Measurements from ENCODE around the gene TEAD4. TPM values are rescaled to one million over a fixed set of nuclear protein-coding genes. Genes with fewer than 3 reads are reported as not detected.
A peak's percentile ranks its signal among the peaks of the same experiment; 100 is the strongest.
"Not testable (repeated sequence)": the region's sequence is repeated elsewhere in the genome, so short reads cannot be mapped to it uniquely, and the experiment has no call there.

TEAD4 gene
- total and polyA plus RNA-seq, 5 experiments from 2014 or later = not detected

DNA sequence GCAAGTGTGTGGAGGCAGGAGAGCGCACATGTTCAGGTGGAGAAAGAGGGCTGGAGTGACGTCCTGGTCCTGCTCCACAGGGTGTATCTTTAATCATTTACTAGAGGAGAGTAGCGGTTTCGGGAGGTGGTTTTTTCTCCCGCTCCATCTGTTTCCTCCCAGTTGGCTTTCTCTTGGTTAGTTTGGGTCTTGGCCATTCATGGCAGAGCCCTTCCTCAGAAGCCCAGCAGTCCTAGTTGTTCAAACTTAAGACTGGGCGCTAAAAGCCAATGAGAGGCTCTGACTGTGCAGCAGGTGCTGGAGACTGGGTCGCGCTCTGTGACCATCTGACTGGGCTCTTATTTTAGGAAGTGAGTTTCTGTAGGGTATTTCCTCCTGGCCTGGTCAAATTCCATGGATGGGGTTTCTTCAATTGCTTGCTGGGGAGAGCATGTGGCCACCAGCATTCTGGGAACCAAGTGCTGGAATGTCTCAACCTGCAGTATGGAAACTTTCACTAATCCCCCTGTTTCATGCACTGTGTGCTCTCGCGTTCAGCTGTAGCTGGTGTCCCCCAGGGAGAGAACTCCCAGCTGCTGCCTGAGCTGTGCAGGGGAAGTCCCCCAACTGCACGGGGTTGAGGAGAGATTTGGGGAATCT lies 90.5 kb downstream of the TEAD4 start:
- Mint-ChIP-seq H3K4me3 (no peak overlapping the region), H3K27ac (no peak overlapping the region), H3K4me1 (peaks cover 0 to 12% (median 2%) of the 10 kb centered on the region in 4 donors), H3K27me3 (peaks cover 4 to 36% (median 17%) of the 10 kb centered on the region in 5 donors), H3K9me3 (no peaks in the 10 kb centered on the region), H3K36me3 (no peaks in the 10 kb centered on the region)
- POLR2A ChIA-PET = interaction anchor here (0.5 kb wide), 1 partner anchor 165 kb away, joined by 3 read pairs; no protein-coding TSS in a partner anchor
- DNase-seq = no peak
- ATAC-seq = no peak

GRCh38 chr12:3054374-3054773 lies 95.2 kb downstream of the TEAD4 start:
- no peak overlapping the region for H3K27ac Mint-ChIP-seq
- H3K4me3 Mint-ChIP-seq = no peak overlapping the region
- no peak for DNase-seq
- ATAC-seq = no peak
- no peaks in the 10 kb centered on the region for H3K36me3 Mint-ChIP-seq
- POLR2A ChIA-PET = no interaction called here
- peaks cover 0 to 11% (median 2%) of the 10 kb centered on the region in 4 donors for H3K4me1 Mint-ChIP-seq
- no peaks in the 10 kb centered on the region for H3K9me3 Mint-ChIP-seq
- H3K27me3 Mint-ChIP-seq = peaks cover 2 to 42% (median 26%) of the 10 kb centered on the region in 5 donors

DNA sequence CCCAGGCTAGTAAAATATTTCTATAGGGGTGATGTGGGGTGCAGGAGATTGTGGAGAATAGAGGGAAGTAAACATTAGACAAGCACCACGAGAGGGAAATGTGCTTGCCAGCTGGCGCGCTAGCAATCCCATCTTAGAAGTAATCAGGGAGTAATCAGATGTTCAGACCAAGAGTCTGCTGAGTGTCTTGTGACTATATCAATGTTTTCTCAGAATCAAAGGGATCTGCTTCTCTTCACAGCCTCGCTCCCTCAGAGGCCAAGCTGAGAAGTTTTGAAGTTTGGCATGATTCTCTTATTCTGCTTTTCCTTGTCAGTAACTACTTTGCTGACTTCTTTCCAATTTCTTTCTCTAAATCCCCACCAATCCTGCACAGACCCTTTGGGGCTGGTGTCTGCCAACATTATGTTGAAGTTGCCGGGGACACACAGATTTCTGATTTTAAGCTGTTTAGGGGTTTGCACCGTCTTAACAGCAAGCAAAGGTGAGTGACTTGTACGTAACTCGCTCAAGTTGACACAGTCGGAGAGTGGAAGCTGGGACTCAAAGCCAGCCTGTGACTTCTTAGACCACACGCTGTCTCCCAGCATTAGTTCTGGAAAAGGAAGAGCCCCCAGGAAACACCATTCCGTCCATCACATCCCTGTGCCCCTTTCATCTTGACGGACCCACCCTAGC lies 96.0 kb downstream of the TEAD4 start:
- Mint-ChIP-seq H3K9me3 (no peaks in the 10 kb centered on the region), H3K4me1 (peaks cover 0 to 3% (median 0%) of the 10 kb centered on the region in 4 donors), H3K27ac (no peak overlapping the region), H3K36me3 (no peaks in the 10 kb centered on the region), H3K4me3 (no peak overlapping the region), H3K27me3 (peaks cover 4 to 40% (median 23%) of the 10 kb centered on the region in 5 donors)
- POLR2A ChIA-PET = no interaction called here
- no peak for DNase-seq
- no peak for ATAC-seq

GRCh38 chr12:3055704-3056467 lies 96.7 kb downstream of the TEAD4 start:
- peaks cover 7 to 41% (median 27%) of the 10 kb centered on the region in 5 donors for H3K27me3 Mint-ChIP-seq
- H3K27ac Mint-ChIP-seq = peak overlapping the region in 1 of 10 donors; percentile 89
- no peaks in the 10 kb centered on the region for H3K4me1 Mint-ChIP-seq
- no peak for DNase-seq
- no peak for ATAC-seq
- POLR2A ChIA-PET = no interaction called here
- H3K9me3 Mint-ChIP-seq = no peaks in the 10 kb centered on the region
- H3K36me3 Mint-ChIP-seq = no peaks in the 10 kb centered on the region
- no peak overlapping the region for H3K4me3 Mint-ChIP-seq

GRCh38 chr12:3061059-3061458 lies 101.9 kb downstream of the TEAD4 start:
- peaks cover 0 to 3% (median under 1%) of the 10 kb centered on the region in 4 donors for H3K4me1 Mint-ChIP-seq
- POLR2A ChIA-PET = no interaction called here

DNA sequence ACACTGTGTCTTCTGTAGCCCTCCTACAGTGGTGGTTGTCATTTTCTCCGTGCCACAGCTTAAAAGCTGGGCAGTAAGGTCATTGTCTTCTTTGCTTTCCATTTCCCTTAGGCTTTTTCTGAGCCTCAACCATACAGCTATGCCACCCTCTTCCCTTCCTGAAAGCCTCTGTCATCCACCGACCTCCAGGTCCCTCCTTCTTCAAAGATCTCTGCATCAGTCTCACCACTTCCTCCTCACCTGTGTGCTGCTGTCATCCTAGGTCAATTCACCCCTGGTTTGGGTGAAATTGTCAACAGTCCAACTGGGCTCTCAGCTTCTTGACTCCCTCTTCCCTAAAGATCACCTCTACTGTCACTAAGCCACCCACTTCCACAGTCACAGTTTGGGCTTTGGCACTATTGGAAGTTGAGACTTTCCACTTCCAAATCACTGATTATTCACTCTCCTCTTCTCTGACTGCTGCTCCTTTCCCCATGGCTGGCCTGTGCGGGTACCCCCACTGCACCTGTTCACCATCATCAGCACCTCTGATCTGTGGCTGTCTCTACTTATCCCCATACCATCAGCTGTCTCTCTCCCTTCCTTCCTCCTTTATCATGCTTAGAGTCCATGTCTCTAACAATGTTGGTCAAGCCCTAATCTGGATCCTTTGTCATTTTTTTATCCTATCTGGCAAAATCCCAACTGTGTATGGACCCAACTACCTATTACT lies 102.5 kb downstream of the TEAD4 start:
- POLR2A ChIA-PET = no interaction called here
- DNase-seq (no peak), ATAC-seq (no peak)
- Mint-ChIP-seq H3K9me3 (peaks cover 2 to 21% (median 9%) of the 10 kb centered on the region in 9 donors), H3K27ac (peak overlapping the region in 2 of 10 donors; percentile 0 to 14), H3K4me1 (peaks cover 0 to 3% (median under 1%) of the 10 kb centered on the region in 4 donors), H3K4me3 (no peak overlapping the region), H3K27me3 (peaks cover 23 to 48% (median 26%) of the 10 kb centered on the region in 5 donors), H3K36me3 (peaks cover 0 to 9% (median 0%) of the 10 kb centered on the region in 3 donors)

More at GRCh38 chr12:3061059-3061458, 101.9 kb downstream of the TEAD4 start:
- peaks cover 23 to 52% (median 26%) of the 10 kb centered on the region in 5 donors for H3K27me3 Mint-ChIP-seq
- H3K4me3 Mint-ChIP-seq = no peak overlapping the region
- ATAC-seq = no peak
- peaks cover 0 to 9% (median 0%) of the 10 kb centered on the region in 3 donors for H3K36me3 Mint-ChIP-seq
- H3K27ac Mint-ChIP-seq = no peak overlapping the region
- H3K9me3 Mint-ChIP-seq = peaks cover 2 to 21% (median 9%) of the 10 kb centered on the region in 9 donors
- DNase-seq = no peak

GRCh38 chr12:3065300-3065699 lies 106.1 kb downstream of the TEAD4 start:
- DNase-seq = no peak
- no peak for ATAC-seq
- POLR2A ChIA-PET = no interaction called here
- peaks cover 0 to 3% (median under 1%) of the 10 kb centered on the region in 4 donors for H3K4me1 Mint-ChIP-seq
- H3K27ac Mint-ChIP-seq = no peak overlapping the region
- H3K36me3 Mint-ChIP-seq = peaks cover 0 to 9% (median 0%) of the 10 kb centered on the region in 3 donors
- no peak overlapping the region for H3K4me3 Mint-ChIP-seq
- H3K9me3 Mint-ChIP-seq = peaks cover 2 to 21% (median 9%) of the 10 kb centered on the region in 9 donors
- H3K27me3 Mint-ChIP-seq = peaks cover 28 to 56% (median 36%) of the 10 kb centered on the region in 5 donors

GRCh38 chr12:3065846-3066245 lies 106.6 kb downstream of the TEAD4 start:
- DNase-seq, H3K27ac Mint-ChIP-seq, H3K36me3 Mint-ChIP-seq, POLR2A ChIA-PET, ATAC-seq, H3K4me3 Mint-ChIP-seq, H3K4me1 Mint-ChIP-seq: not testable (repeated sequence)
- peaks cover 25 to 50% (median 32%) of the 10 kb centered on the region in 5 donors for H3K27me3 Mint-ChIP-seq
- peaks cover 2 to 21% (median 9%) of the 10 kb centered on the region in 9 donors for H3K9me3 Mint-ChIP-seq

DNA sequence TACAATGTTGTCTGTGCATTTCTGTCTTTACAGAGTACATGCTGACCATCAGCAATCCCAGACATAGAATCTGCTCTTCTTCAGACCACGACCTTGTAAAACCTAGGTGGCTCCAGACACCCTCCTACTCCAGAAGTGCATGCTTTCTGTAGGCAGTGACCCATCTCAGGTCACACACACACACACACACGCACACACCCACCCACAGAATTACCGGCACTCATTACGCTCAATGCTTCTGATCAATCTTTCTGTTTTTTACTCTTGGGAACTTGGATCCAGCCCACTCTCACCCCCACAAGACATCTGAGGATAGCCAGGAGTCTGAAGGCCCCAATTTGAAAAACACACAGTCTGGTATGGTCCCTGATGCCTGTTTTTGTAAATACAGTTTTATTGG lies 110.5 kb downstream of the TEAD4 start:
- Mint-ChIP-seq H3K36me3 (no peaks in the 10 kb centered on the region), H3K27me3 (peaks cover 13 to 19% (median 16%) of the 10 kb centered on the region in 5 donors), H3K9me3 (peaks cover 0 to 8% (median 0%) of the 10 kb centered on the region in 9 donors), H3K4me1 (peaks cover 0 to 6% (median 0%) of the 10 kb centered on the region in 4 donors), H3K4me3 (no peak overlapping the region), H3K27ac (no peak overlapping the region)
- POLR2A ChIA-PET = no interaction called here
- no peak for ATAC-seq
- no peak for DNase-seq

- DNase-seq (no peak), ATAC-seq (no peak)
- H3K27me3 Mint-ChIP-seq = peaks cover 16 to 21% (median 17%) of the 10 kb centered on the region in 5 donors
- POLR2A ChIA-PET = no interaction called here
- no peak overlapping the region for H3K27ac Mint-ChIP-seq
- no peak overlapping the region for H3K4me3 Mint-ChIP-seq
- H3K4me1 Mint-ChIP-seq = peaks cover 0 to 7% (median 2%) of the 10 kb centered on the region in 4 donors
- no peaks in the 10 kb centered on the region for H3K9me3 Mint-ChIP-seq
- H3K36me3 Mint-ChIP-seq = no peaks in the 10 kb centered on the region
Observed at GRCh38 chr12:3071107-3071506, 111.9 kb downstream of the TEAD4 start.

- DNase-seq = no peak
- no peak overlapping the region for H3K27ac Mint-ChIP-seq
Observed at GRCh38 chr12:3071710-3072109, 112.5 kb downstream of the TEAD4 start.

More at GRCh38 chr12:3071710-3072109, 112.5 kb downstream of the TEAD4 start:
- Mint-ChIP-seq H3K4me3 (no peak overlapping the region), H3K27me3 (peaks cover 13 to 18% (median 16%) of the 10 kb centered on the region in 5 donors), H3K4me1 (peaks cover 0 to 11% (median 4%) of the 10 kb centered on the region in 4 donors), H3K36me3 (no peaks in the 10 kb centered on the region), H3K9me3 (no peaks in the 10 kb centered on the region)
- POLR2A ChIA-PET = no interaction called here
- ATAC-seq = no peak
